Natural killer cell (primary cell): Measurements from ENCODE around the gene ARSG. TPM values are rescaled to one million over a fixed set of nuclear protein-coding genes. Genes with fewer than 3 reads are reported as not detected.

Experiments used
- ATAC-seq, 3 donors: fragments of 150-1000 bp in 2 of 3; fragments of 200-7000 bp in 1 of 3; cut with Tn5 transposase; 1 replicate in 1 of 3; 2 replicates in 2 of 3; pipeline ENCODE4 v1.10.0; 2021; ENCODE audit warnings: mild to moderate bottlenecking in 2 of 3, moderate library complexity in 2 of 3
- DNase-seq, 2 donors: peaks; one replicate each; pipeline versions ENCODE4 v3.0.0 to v3.0.0-alpha.2; 2013 to 2021; ENCODE audit warnings: mixed read lengths in 1 of 2
- H3K27ac ChIP-seq: one replicate; pipeline ENCODE4 v1.5.1; 2013; ENCODE audit warnings: mild to moderate bottlenecking, low read length
- H3K27me3 ChIP-seq: one replicate; pipeline ENCODE4 v1.6.1; 2013; ENCODE audit warnings: low read length; ENCODE audit not compliant: control insufficient read depth, insufficient read depth
- H3K36me3 ChIP-seq: one replicate; pipeline ENCODE4 v1.6.1; 2013; ENCODE audit warnings: low read length; ENCODE audit not compliant: control insufficient read depth, insufficient read depth
- H3K4me1 ChIP-seq: one replicate; pipeline ENCODE4 v1.6.1; 2013; ENCODE audit warnings: low read length; ENCODE audit not compliant: control insufficient read depth, insufficient read depth
- H3K4me3 ChIP-seq: one replicate; pipeline ENCODE4 v1.5.1; 2013; ENCODE audit warnings: low read length
- H3K9me3 ChIP-seq: one replicate; pipeline ENCODE4 v1.6.1; 2013; ENCODE audit warnings: low read length; ENCODE audit not compliant: control insufficient read depth, insufficient read depth
- H3K27ac Mint-ChIP-seq, 2 donors: one replicate each; pipeline ENCODE4 v1.8.0; 2022; ENCODE audit warnings: mild to moderate bottlenecking in 2 of 2, mixed read lengths in 2 of 2, moderate library complexity in 1 of 2
- H3K27me3 Mint-ChIP-seq, 2 donors: one replicate each; pipeline ENCODE4 v1.8.0; 2022; ENCODE audit warnings: low read depth in 2 of 2, mixed read lengths in 2 of 2
- H3K36me3 Mint-ChIP-seq: one replicate; pipeline ENCODE4 v1.8.0; 2022; ENCODE audit warnings: mixed read lengths
- H3K4me1 Mint-ChIP-seq, 2 donors: one replicate each; pipeline ENCODE4 v1.8.0; 2022; ENCODE audit warnings: mixed read lengths in 2 of 2
- H3K4me3 Mint-ChIP-seq: one replicate; pipeline ENCODE4 v1.8.0; 2022; ENCODE audit warnings: mild to moderate bottlenecking, moderate library complexity, mixed read lengths
- H3K9me3 Mint-ChIP-seq, 2 donors: one replicate each; pipeline ENCODE4 v1.8.0; 2022; ENCODE audit warnings: mixed read lengths in 2 of 2
- CTCF ChIP-seq: fragments of 200-600 bp; IDR thresholded peaks from one replicate; pipeline ENCODE4 v1.8.0; 2022; ENCODE audit warnings: antibody characterized with exemption
- WGBS: methylation state at CpG from one replicate; pipeline ENCODE4 v1.1.7; 2013; ENCODE audit warnings: missing lambda C conversion rate; ENCODE audit not compliant: insufficient coverage; 5-methylcytosine and 5-hydroxymethylcytosine counted together
- intact Hi-C: fragments of 100-400 bp; cut with micrococcal nuclease; formaldehyde crosslinking; loops from one replicate; pipeline ENCODE4 v1.14.2; 2022
- total RNA-seq, 4 donors: library from RNA; stranded (reverse); fragments of 120-200 nt in 1 of 4; gene quantifications; one replicate each; pipeline versions ENCODE4 v1.2.3 to v1.2.4, GENCODE V29; 2013 to 2022

The ARSG gene
- 10 to 100 TPM; 34.8 to 52.3 (median 39.3) TPM for total RNA-seq
- total RNA-seq (2013): 27.2 TPM

DNA sequence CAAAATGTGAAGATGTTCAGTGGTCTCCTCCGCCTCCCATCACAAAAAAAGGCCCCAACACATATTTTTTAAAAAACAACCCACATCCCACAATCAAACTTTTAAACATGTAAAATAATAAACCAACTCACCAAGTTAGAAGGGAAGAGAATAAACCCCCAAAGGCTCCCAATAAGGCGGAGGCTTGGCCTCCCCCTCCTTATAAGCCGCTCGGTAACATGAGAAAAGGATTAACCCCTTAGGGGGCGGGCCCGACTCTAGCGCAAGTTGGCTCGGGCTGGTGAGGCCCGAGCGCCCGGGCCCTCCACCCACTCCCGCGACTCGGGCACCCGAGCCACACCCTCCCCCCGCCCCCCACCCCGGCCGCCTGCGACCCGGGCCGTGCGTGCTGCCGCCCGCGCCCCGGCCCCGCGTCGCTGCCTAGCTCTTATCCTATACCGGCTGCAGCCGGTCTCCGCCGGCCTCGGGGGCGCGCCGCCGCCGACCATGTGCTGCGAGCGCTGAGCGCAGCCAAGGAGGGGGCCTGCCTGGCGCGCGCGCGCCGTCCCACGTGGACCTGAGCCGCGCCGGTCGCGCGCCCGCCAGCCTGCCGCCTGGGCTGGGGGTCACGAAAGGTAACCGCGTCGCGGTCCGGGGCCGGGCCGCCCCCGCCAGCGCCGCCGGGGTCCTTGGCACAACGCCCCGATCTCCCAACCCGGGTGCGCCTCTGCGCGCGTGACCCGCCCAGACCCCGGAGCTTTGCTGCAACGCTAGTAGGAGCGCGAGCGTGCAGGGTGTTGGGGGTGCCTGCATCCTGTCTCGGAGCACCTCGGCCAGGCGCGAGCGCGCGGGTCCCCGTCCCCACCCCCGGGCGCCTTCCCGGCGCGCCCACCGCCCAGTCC lies at the start of gene ARSG, which contains the start of gene SLC16A6:
TSS of gene ARSG (plus strand) at position 541 of the 881 bp plus-strand sequence. CDS start 15,999 bp downstream, outside the sequence.
TSS of gene SLC16A6 (minus strand) at position 173 of the 881 bp plus-strand sequence. CDS start 12,807 bp downstream, outside the sequence.
- intact Hi-C loops: loop anchor here (1.0 to 10.0 kb wide), 4 partner anchors 28 to 144 kb away; partner anchors contain the start of gene AMZ2
- peaks cover 56% of the 10 kb centered on the region for H3K4me1 ChIP-seq
- no peaks in the 10 kb centered on the region for H3K27me3 Mint-ChIP-seq
- no peak for TF ChIP-seq CTCF
- ATAC-seq (peak; percentile 52 to 80 (median 63)), DNase-seq (peak; percentile 90 to 93)
- H3K27ac ChIP-seq: peak within 1 kb of the TSS; percentile 100
- no peaks in the 10 kb centered on the region for H3K9me3 ChIP-seq
- peak within 1 kb of the TSS; percentile 99 for H3K4me3 Mint-ChIP-seq
- peak within 1 kb of the TSS; percentile 98 for H3K4me3 ChIP-seq
- no peaks in the 10 kb centered on the region for H3K9me3 Mint-ChIP-seq
- no peaks in the 10 kb centered on the region for H3K36me3 ChIP-seq
- no peaks in the 10 kb centered on the region for H3K36me3 Mint-ChIP-seq
- WGBS: under 1% methylated on average over 94 of the region's 96 CpGs
- peak within 1 kb of the TSS; percentile 98 to 99 for H3K27ac Mint-ChIP-seq
- no peaks in the 10 kb centered on the region for H3K27me3 ChIP-seq
- peaks cover 77 to 78% of the 10 kb centered on the region in 2 donors for H3K4me1 Mint-ChIP-seq

GRCh38 chr17:68246271-68247028 lies 44.8 kb upstream of the ARSG start:
- Mint-ChIP-seq H3K9me3 (no peaks in the 10 kb centered on the region), H3K4me3 (peak overlapping the region; percentile 82), H3K27ac (peak overlapping the region; percentile 99 to 100), H3K4me1 (peaks cover 37 to 39% of the 10 kb centered on the region in 2 donors), H3K36me3 (no peaks in the 10 kb centered on the region), H3K27me3 (no peaks in the 10 kb centered on the region)
- no peak for ATAC-seq
- no peaks in the 10 kb centered on the region for H3K27me3 ChIP-seq
- H3K36me3 ChIP-seq: peaks cover 8% of the 10 kb centered on the region
- peak overlapping the region; percentile 95 for H3K4me3 ChIP-seq
- TF ChIP-seq CTCF: no peak
- intact Hi-C loops: loop anchor here (1.0 to 5.0 kb wide), 4 partner anchors 9 to 216 kb away; partner anchors contain the start of genes ARSG and SLC16A6
- peaks cover 31% of the 10 kb centered on the region for H3K4me1 ChIP-seq
- H3K27ac ChIP-seq: peak overlapping the region; percentile 100
- no peak for DNase-seq
- H3K9me3 ChIP-seq: no peaks in the 10 kb centered on the region
- 94% methylated on average over 24 of the region's 24 CpGs for WGBS

DNA sequence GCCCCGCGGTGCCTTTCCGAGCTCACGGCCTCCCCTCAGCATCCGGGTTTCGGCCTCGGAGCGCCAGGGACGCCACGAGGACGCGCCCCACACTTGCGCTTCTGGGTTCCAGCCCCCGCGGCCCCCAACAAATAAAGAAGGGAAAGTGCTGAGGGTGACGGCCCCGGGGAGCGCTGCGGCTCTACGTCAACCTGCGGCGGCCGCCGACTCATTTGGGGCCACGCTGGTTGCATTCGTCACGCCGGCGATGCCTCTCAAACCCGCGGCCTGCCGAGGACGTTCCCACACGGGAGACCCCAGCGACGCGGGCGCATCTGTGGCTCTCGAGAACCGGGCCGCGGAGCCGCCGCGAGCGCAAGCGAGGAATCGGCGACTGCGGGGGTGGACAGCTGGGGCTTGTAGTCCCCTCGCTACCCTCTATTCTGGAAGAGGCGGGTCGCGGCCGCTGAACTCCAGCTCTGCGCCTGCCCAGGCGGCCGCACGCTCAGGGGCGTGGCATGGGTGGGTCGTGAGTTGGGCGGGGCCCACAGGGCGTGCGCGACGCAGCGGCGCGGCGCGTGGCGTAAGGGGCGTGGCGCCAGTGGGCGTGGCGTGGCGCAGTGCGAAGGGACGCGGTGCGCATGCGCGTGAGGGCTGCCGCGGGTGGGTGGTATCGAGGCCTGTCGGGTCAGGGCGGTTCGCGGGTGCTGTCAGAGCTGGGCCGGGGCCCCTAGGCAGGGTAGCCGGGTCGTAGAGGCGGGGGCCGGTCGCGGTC lies 43.7 kb upstream of the ARSG start, which contains the start of gene AMZ2:
TSS of gene AMZ2 (plus strand) at position 599 of the 754 bp plus-strand sequence. CDS start 2,145 bp downstream, outside the sequence.
- intact Hi-C loops: loop anchor here (1.0 to 5.0 kb wide), 5 partner anchors 8 to 215 kb away; partner anchors contain the start of genes ARSG and SLC16A6
- H3K27ac Mint-ChIP-seq: peak within 1 kb of the TSS; percentile 99 to 100

More for the DNA sequence above, 43.7 kb upstream of the ARSG start, which contains the start of gene AMZ2:
- Histone ChIP-seq H3K36me3 (peaks cover 13% of the 10 kb centered on the region), H3K27me3 (no peaks in the 10 kb centered on the region), H3K27ac (peak within 1 kb of the TSS; percentile 100), H3K4me1 (peaks cover 37% of the 10 kb centered on the region), H3K4me3 (peak within 1 kb of the TSS; percentile 95), H3K9me3 (no peaks in the 10 kb centered on the region)
- Mint-ChIP-seq H3K9me3 (no peaks in the 10 kb centered on the region), H3K4me3 (peak within 1 kb of the TSS; percentile 82), H3K36me3 (no peaks in the 10 kb centered on the region), H3K4me1 (peaks cover 34 to 37% of the 10 kb centered on the region in 2 donors), H3K27me3 (no peaks in the 10 kb centered on the region)
- WGBS: under 1% methylated on average over 97 of the region's 97 CpGs
- ATAC-seq: peak; percentile 81 to 95 (median 83)
- DNase-seq: peak; percentile 99
- no peak for TF ChIP-seq CTCF
